Pulmonary artery endothelial cell (primary cell): ENCODE measurements around the gene GBX2. TPM values are rescaled to one million over a fixed set of nuclear protein-coding genes. Genes with fewer than 3 reads are reported as not detected.
"Not testable (repeated sequence)": the region's sequence is repeated elsewhere in the genome, so short reads cannot be mapped to it uniquely, and the experiment has no call there.

Experiments used
- DNase-seq: peaks from one replicate; pipeline ENCODE4 v3.0.0-alpha.2; 2011; ENCODE audit warnings: low read depth, low spot score
- total RNA-seq: library from RNA; depleted of rRNA; stranded (reverse); fragments of >200 nt; gene quantifications from 2 replicates; pipeline ENCODE4 v1.2.3, GENCODE V29; 2014

GBX2 gene
- total RNA-seq, 1 donor from 2014 or later, result 6.4 TPM

DNA sequence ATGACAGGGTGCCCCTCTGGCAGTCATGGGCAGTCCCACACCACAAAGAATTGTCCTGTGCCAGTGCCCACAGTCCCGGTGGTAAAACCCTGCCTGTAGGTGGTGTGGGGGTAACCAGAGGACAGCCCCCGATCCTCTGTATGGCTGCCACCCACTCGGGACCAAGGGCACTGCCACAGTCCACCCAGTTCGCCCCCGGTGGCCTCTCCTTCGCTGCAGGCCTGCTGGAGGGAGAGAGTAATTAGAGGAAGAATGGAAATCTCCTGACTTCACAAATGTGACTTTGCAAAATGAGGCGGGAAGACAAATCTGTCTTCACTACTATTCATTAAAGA is 11.4 kb downstream of the GBX2 start:
- no peak for DNase-seq

DNA sequence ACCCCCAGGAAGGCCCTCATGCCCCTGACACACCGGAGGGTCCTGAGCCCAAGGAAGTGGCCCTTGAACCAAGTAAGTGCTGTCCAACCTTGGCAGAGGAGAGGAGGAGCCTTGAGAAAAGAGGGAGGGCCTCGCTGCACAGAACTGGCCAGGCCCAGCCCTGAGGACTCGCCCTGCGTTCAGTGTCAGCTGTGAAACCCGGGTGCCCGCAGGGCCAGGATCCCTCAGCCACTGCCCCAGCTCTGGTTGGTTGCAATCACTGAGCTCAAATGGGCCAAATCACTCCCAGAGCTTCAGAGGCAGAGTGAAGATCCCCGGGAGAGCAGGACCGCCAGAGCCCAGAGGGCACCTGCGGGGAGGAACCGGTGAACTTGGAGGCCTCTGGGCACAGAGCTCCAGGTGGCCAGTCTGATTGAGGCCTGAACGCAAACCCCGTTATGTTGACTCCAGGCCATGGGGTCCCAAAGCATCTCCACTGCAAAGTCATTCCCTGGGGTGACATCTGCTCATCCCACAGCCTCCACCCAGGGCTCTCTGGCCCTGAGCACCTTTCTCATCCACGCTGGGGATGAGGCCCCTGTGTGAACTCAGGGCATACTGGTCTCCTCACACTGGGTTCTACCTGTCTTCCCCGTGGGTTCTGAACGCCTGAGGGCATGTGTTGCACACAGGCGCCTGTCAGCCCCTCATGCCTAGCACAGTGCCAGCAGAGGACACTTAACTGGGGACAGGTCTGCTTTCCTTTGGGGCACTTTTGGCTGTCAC is 11.9 kb downstream of the GBX2 start:
- no peak for DNase-seq

- DNase-seq, result no peak
Observed at GRCh38 chr2:236155406-236155805, 12.8 kb downstream of the GBX2 start.

GRCh38 chr2:236146436-236146835 is 21.8 kb downstream of the GBX2 start:
- DNase-seq, result no peak

DNA sequence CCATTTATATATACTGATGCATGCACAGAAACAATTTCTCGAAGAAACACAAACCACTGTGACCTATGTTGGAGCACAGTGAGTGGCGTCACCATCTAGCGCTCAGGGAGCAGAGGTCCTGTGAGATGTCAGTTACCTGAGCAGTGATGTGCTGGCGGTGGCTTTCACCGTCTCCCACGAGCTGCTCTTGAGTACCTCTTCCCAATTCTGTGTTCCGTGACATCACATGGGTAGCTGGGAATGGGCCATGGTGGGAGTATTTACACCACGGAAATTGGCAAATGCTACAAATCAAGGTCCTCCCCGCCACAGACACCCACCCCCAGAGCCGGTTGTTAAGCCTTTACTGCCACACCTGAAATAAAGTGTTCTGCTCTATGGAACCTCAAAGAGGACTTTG is 24.4 kb downstream of the GBX2 start:
- DNase-seq, result no peak

GRCh38 chr2:236141616-236142015 is 26.6 kb downstream of the GBX2 start:
- not testable (repeated sequence) for DNase-seq

- no peak for DNase-seq
Observed at GRCh38 chr2:236137066-236137465, 31.1 kb downstream of the GBX2 start.

GRCh38 chr2:236136538-236136937 is 31.6 kb downstream of the GBX2 start:
- DNase-seq, result no peak

- DNase-seq, result no peak
Observed at GRCh38 chr2:236133410-236134012, 34.7 kb downstream of the GBX2 start.

DNA sequence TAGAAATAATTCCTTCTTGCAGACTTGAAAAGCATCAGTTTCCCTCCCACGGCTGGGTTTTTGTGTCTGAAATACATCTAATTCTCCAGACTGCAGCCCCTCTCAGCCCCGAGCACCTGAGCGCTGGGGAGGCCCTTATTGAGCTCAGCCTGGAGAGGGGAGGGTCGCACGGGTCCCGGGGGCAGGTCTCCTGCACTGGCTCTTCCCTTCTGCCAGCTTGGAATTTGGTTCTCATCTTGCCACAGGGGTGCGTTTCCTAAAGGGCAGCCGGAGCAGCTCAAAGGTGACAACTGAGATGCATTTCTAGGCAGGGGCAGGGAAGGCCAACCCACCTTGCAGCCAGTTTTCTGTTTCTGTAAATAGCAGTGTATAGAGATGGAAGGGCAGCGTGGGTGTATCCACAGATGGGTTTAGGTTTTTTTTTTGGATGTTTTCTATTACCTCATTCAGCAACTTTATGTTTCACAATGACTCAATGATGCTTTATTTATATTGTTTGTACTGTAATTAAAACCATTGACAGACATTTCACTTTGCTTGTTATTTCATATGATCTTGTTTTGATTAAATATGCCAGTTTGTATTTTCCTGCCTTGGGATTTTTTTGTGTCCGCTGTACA is 37.0 kb downstream of the GBX2 start:
- DNase-seq, result no peak

DNA sequence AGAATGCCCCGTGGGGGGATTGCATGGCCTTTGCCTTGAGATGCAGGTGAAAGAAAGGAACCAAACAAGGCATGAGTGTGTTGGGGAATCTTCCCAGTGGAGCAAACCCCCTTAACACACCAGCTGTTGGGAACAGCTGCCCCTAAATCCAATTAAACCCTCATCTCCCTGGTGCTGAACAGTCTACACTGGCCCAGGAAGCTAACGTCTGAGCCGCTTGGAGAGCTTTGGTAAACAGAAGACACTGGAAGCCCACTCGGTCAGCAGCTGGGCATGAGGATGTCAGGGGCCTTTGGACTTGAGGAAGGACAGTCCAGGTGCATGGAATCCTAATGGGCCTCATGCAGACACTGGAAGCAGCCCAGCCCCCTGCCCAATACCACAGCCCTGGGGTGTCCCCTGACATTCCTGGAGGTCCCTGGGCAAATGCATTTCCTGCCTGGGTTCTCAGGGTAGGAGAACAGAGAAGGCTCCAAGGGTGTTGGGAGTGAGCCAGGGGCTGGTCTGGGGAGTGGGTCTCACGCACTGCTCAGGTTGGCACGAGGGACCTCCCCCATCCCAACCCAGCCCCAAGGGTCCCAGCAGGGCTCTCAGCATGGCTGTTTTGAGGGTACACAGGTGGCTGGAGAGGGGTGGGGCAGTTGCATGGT is 37.7 kb downstream of the GBX2 start:
- no peak for DNase-seq

DNA sequence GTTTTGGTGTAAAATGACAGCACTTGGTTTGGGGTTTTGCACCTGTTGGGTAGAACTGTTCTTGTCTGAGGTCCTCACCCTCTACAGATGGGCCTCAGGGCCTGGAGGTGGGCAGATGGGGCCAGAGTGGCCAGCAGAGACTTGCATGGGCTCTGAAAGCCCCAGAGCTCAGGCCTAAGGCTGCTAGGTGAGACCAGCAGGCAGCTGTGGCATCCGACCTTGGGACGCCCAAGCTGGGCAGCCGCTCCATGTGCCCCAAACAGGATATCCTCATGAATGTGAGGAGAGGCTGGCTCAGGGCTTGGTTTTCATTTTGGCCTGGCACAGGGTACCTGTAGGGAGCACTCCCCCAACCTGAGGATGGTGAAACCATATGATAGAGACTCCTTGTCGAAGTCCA is 38.3 kb downstream of the GBX2 start:
- DNase-seq, result no peak

DNA sequence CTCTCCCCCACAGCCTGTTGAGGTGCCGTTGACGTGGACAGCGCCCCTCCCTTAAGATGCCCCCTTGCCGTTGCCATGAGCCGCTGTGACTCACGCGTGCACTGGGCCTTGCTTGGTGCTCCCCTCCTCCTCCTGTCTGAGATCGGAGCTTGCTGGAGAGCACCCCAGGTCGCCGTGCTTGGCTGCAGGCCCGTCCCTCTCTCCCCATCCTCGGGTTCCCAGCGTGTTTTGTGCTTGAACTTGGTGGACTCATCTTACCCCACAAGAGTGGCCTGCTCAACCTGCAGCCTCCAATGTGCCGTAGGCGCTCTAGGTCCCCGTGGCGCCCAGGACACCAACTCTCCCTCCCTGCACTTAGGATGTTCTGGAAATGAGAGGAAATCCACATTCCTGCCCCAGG is 39.9 kb downstream of the GBX2 start:
- no peak for DNase-seq

GRCh38 chr2:236127010-236127409 is 41.2 kb downstream of the GBX2 start:
- DNase-seq, result no peak

DNA sequence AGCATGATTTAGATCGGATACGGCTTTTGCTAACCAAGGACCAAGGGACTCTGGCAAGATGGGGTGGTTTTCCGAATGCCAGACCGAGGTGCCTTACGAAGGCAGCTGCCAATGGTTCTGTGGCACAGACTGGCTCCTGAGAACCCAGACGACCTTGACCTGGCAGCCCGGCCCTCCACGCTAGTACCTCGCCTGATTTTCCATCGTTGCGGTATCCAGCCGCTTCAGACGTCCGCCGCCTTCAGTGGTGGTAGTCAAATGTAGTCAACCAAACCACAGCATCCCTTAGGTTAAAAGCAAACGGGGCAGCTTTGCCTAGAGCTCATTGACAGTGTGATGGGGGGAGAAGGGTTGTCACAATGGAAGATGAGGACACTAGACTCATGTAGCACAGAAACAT is 42.6 kb downstream of the GBX2 start:
- no peak for DNase-seq

GRCh38 chr2:236124182-236124893 is 43.8 kb downstream of the GBX2 start:
- no peak for DNase-seq

GRCh38 chr2:236123716-236124115 is 44.5 kb downstream of the GBX2 start:
- DNase-seq, result no peak

- DNase-seq, result no peak
Observed at GRCh38 chr2:236122236-236122635, 46.0 kb downstream of the GBX2 start.

DNA sequence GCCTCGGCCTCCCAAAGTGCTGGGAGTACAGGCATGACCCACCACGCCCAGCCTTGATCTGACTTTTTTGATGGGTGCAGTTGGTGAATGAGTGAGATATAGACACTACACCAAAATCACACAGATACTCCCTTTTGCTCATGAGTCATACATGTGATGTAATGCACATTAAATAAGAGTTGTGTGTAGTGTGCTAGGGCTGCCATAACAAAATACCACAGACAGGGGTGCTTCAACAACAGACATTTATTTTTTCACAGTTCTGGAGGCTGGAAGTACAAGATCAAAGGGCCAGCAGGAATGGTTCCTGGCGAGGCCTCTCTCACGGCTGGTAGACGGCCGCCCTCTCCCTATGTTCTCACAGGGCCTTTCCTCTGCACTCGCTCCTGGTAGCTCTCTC is 46.6 kb downstream of the GBX2 start:
- no peak for DNase-seq

- no peak for DNase-seq
Observed at GRCh38 chr2:236120829-236121228, 47.4 kb downstream of the GBX2 start.

DNA sequence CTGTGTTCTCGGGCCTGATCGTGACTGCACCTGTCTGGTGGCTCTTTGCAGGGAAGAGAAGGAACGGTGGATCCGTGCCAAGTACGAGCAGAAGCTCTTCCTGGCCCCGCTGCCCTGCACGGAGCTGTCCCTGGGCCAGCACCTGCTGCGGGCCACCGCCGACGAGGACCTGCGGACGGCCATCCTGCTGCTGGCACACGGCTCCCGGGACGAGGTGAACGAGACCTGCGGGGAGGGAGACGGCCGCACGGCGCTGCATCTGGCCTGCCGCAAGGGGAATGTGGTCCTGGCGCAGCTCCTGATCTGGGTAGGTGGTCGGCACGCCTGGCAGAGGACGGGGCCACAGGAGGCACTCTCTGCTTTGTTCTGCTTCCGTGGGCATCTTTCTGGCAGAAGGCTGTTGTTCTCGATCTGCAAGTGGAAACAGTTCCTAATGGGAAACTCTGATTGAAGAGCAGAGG is 48.0 kb downstream of the GBX2 start:
- no peak for DNase-seq

GRCh38 chr2:236119476-236119875 is 48.7 kb downstream of the GBX2 start:
- no peak for DNase-seq
